Thyroid gland (tissue), 4 donors: ENCODE measurements around the gene CYBB.

Experiments
- POLR2A ChIP-seq, 2 donors: fragments of 450-650 bp; IDR thresholded peaks; one replicate each; pipeline ENCODE4 v1.6.1; 2017; ENCODE audit warnings: antibody characterized with exemption in 2 of 2, mild to moderate bottlenecking in 2 of 2, moderate library complexity in 1 of 2
- TF ChIP-seq, protein P1 (sequence below), 6 experiments: fragments of 200-600 bp in 3 of 6; fragments of 450-650 bp in 3 of 6; sonication (generic) in 3 of 6; IDR thresholded peaks; one replicate each; pipeline ENCODE4 v1.5.1; 2016 to 2019; ENCODE audit warnings: antibody characterized with exemption in 6 of 6, mild to moderate bottlenecking in 2 of 6, inconsistent platforms in 1 of 6, moderate library complexity in 1 of 6

DNA sequence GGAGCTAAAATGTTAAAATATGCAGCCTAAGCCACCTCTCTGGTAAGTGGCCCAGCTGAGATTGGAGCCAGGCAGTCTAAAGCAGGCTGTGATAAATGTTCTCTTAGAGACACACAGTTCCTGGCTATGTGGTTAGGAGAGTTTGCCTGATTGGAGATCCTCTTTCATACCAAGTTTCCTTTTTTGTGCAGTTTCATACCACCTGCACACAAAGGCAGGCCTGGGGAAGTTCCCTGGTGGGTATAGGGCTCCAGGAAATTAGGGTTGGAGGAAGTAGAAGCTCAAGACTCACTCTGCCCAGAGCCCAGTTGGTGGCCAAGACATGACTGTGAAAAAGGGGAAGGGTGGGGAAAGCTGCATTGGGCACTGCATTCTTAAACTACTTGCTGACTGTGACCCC is 16.9 kb downstream of the CYBB start:
- TF ChIP-seq POLR2A (IDR thresholded peaks at IDR 0.05), result no peak
- TF ChIP-seq, protein P1, sequence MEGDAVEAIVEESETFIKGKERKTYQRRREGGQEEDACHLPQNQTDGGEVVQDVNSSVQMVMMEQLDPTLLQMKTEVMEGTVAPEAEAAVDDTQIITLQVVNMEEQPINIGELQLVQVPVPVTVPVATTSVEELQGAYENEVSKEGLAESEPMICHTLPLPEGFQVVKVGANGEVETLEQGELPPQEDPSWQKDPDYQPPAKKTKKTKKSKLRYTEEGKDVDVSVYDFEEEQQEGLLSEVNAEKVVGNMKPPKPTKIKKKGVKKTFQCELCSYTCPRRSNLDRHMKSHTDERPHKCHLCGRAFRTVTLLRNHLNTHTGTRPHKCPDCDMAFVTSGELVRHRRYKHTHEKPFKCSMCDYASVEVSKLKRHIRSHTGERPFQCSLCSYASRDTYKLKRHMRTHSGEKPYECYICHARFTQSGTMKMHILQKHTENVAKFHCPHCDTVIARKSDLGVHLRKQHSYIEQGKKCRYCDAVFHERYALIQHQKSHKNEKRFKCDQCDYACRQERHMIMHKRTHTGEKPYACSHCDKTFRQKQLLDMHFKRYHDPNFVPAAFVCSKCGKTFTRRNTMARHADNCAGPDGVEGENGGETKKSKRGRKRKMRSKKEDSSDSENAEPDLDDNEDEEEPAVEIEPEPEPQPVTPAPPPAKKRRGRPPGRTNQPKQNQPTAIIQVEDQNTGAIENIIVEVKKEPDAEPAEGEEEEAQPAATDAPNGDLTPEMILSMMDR (IDR thresholded peaks at IDR 0.05), result no peak
